T-helper 17 cell (primary cell): ENCODE results near the gene MOGAT2. TPM values are rescaled to one million over a fixed set of nuclear protein-coding genes. Genes with fewer than 3 reads are reported as not detected.
"Not testable (repeated sequence)": the region's sequence is repeated elsewhere in the genome, so short reads cannot be mapped to it uniquely, and the experiment has no call there.

Experiments
- ATAC-seq: fragments of 150-1000 bp; cut with Tn5 transposase; 2 replicates; pipeline ENCODE4 v1.10.0; 2021; ENCODE audit warnings: mild to moderate bottlenecking, moderate library complexity
- DNase-seq, 3 donors: peaks; one replicate each; pipeline versions ENCODE4 v3.0.0 to v3.0.0-alpha.2; 2020 to 2021
- H3K9me3 ChIP-seq: one replicate; pipeline ENCODE4 v1.7.0; 2013; ENCODE audit warnings: low read length, mild to moderate bottlenecking; ENCODE audit not compliant: control insufficient read depth, poor library complexity, severe bottlenecking
- H3K27ac Mint-ChIP-seq: one replicate; pipeline ENCODE4 v1.8.0; 2022; ENCODE audit warnings: mild to moderate bottlenecking, moderate library complexity, mixed read lengths
- H3K27me3 Mint-ChIP-seq: one replicate; pipeline ENCODE4 v1.8.0; 2022; ENCODE audit warnings: mixed read lengths
- H3K36me3 Mint-ChIP-seq: one replicate; pipeline ENCODE4 v1.8.0; 2022; ENCODE audit warnings: low read depth, mixed read lengths
- H3K4me1 Mint-ChIP-seq: one replicate; pipeline ENCODE4 v1.8.0; 2022; ENCODE audit warnings: mild to moderate bottlenecking, mixed read lengths
- H3K4me3 Mint-ChIP-seq: one replicate; pipeline ENCODE4 v1.8.0; 2022; ENCODE audit warnings: mild to moderate bottlenecking, moderate library complexity, mixed read lengths
- total RNA-seq, 4 donors: library from RNA in 2 of 4; stranded (reverse) in 2 of 4; gene quantifications; one replicate each; pipeline ENCODE4 v1.2.3 and lab custom pipeline; 2022 to 2026

Gene MOGAT2
- total RNA-seq, 2 donors from 2014 or later = not detected

GRCh38 chr11:75728992-75729391 lies 11.4 kb downstream of the MOGAT2 start:
- DNase-seq (no peak), ATAC-seq (no peak)
- Mint-ChIP-seq H3K27ac (no peak overlapping the region), H3K4me1 (peaks cover 8% of the 10 kb centered on the region), H3K4me3 (no peak overlapping the region), H3K36me3 (no peaks in the 10 kb centered on the region), H3K27me3 (peaks cover 24% of the 10 kb centered on the region)
- no peaks in the 10 kb centered on the region for H3K9me3 ChIP-seq

GRCh38 chr11:75731095-75731494 lies 13.5 kb downstream of the MOGAT2 start:
- Mint-ChIP-seq H3K4me3 (no peak overlapping the region), H3K4me1 (peaks cover 7% of the 10 kb centered on the region), H3K27me3 (peaks cover 36% of the 10 kb centered on the region), H3K27ac (no peak overlapping the region), H3K36me3 (peaks cover 2% of the 10 kb centered on the region)
- DNase-seq = no peak
- no peaks in the 10 kb centered on the region for H3K9me3 ChIP-seq
- ATAC-seq = no peak

GRCh38 chr11:75733071-75733430 lies 15.4 kb downstream of the MOGAT2 start:
- Mint-ChIP-seq H3K36me3 (peaks cover 2% of the 10 kb centered on the region), H3K4me1 (peaks cover 4% of the 10 kb centered on the region), H3K27me3 (peaks cover 45% of the 10 kb centered on the region), H3K4me3 (no peak overlapping the region), H3K27ac (no peak overlapping the region)
- DNase-seq = no peak
- H3K9me3 ChIP-seq = no peaks in the 10 kb centered on the region
- ATAC-seq = no peak

DNA sequence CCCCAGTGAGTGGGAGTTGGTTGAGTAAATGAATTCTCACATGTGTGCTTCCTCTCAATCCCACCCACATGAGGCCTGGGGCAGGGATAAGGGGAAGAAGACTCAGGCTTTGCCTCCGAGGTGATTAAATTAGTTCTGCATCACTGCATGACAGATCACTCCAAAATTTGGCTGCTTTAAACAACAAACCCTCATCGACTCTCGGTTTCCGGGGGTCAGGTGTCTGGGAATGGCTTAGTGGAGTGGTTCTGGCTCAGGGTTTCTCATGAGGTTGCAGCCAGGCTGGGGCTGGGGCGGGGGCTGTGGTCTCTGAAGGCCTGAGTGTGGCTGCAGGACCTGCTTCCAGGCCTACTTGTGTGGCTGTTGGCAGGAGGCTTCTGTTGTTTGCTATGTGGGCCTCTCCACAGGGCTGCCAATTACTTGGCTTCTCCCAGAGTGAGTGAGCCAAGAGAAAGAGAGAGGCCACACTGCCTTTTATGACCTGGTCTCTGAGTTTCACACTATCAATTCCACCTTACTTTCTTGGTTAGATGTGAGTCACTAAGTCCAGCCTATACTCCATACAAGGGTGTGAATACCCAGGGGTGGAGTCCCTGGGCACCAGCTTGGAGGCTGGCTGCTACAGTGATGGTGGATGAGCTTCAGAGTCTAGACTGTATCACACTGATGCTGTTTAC lies 15.9 kb downstream of the MOGAT2 start:
- ATAC-seq (no peak), DNase-seq (no peak)
- peaks cover 4% of the 10 kb centered on the region for H3K4me1 Mint-ChIP-seq
- no peak overlapping the region for H3K27ac Mint-ChIP-seq
- no peaks in the 10 kb centered on the region for H3K9me3 ChIP-seq
- no peak overlapping the region for H3K4me3 Mint-ChIP-seq
- H3K27me3 Mint-ChIP-seq = peaks cover 45% of the 10 kb centered on the region
- H3K36me3 Mint-ChIP-seq = peaks cover 2% of the 10 kb centered on the region

- DNase-seq (no peak), ATAC-seq (no peak)
- no peaks in the 10 kb centered on the region for H3K9me3 ChIP-seq
- Mint-ChIP-seq H3K36me3 (peaks cover 2% of the 10 kb centered on the region), H3K27me3 (peaks cover 45% of the 10 kb centered on the region), H3K27ac (no peak overlapping the region), H3K4me3 (no peak overlapping the region), H3K4me1 (peaks cover 4% of the 10 kb centered on the region)
These were observed 17.0 kb downstream of the MOGAT2 start for GRCh38 chr11:75734491-75735180.

GRCh38 chr11:75735181-75735845 lies 17.7 kb downstream of the MOGAT2 start:
- Mint-ChIP-seq H3K27me3 (peaks cover 45% of the 10 kb centered on the region), H3K4me1 (peaks cover 4% of the 10 kb centered on the region), H3K36me3 (peaks cover 2% of the 10 kb centered on the region), H3K27ac (no peak overlapping the region), H3K4me3 (no peak overlapping the region)
- ATAC-seq (no peak), DNase-seq (no peak)
- H3K9me3 ChIP-seq = no peaks in the 10 kb centered on the region

- peaks cover 35% of the 10 kb centered on the region for H3K27me3 Mint-ChIP-seq
- no peak overlapping the region for H3K4me3 Mint-ChIP-seq
- no peak for ATAC-seq
- H3K4me1 Mint-ChIP-seq = peaks cover 4% of the 10 kb centered on the region
- H3K27ac Mint-ChIP-seq = no peak overlapping the region
- DNase-seq = no peak
- H3K9me3 ChIP-seq = no peaks in the 10 kb centered on the region
- peaks cover 2% of the 10 kb centered on the region for H3K36me3 Mint-ChIP-seq
These were observed 19.7 kb downstream of the MOGAT2 start for GRCh38 chr11:75737314-75737713.

- H3K27me3 Mint-ChIP-seq = peaks cover 35% of the 10 kb centered on the region
- H3K36me3 Mint-ChIP-seq = no peaks in the 10 kb centered on the region
- no peaks in the 10 kb centered on the region for H3K9me3 ChIP-seq
- no peak for DNase-seq
- H3K27ac Mint-ChIP-seq = no peak overlapping the region
- H3K4me3 Mint-ChIP-seq = no peak overlapping the region
- no peak for ATAC-seq
- H3K4me1 Mint-ChIP-seq = peaks cover 2% of the 10 kb centered on the region
These were observed 23.0 kb downstream of the MOGAT2 start for GRCh38 chr11:75740681-75741080.

DNA sequence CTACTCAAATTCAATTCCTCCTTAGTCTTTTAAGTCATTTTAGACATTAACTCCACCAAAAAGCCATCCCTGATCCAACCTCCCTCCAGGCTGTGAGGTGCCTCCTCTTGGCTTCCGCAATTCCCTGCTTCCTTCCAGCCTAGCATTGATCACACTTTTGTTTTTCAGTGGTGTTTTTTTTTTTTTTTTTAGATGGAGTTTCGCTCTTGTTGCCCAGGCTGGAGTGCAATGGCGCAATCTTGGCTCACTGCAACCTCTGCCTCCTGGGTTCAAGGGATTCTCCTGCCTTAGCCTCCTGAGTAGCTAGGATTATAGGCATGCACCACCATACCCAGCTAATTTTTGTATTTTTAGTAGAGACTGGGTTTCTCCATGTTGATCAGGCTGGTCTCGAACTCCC lies 25.5 kb downstream of the MOGAT2 start:
- not testable (repeated sequence) for H3K9me3 ChIP-seq, ATAC-seq, H3K4me3 Mint-ChIP-seq, DNase-seq, H3K27ac Mint-ChIP-seq, H3K36me3 Mint-ChIP-seq, H3K4me1 Mint-ChIP-seq
- peaks cover 29% of the 10 kb centered on the region for H3K27me3 Mint-ChIP-seq

- DNase-seq = no peak
- no peaks in the 10 kb centered on the region for H3K9me3 ChIP-seq
- H3K36me3 Mint-ChIP-seq = no peaks in the 10 kb centered on the region
- no peak overlapping the region for H3K27ac Mint-ChIP-seq
- no peak overlapping the region for H3K4me3 Mint-ChIP-seq
- H3K27me3 Mint-ChIP-seq = peaks cover 29% of the 10 kb centered on the region
- H3K4me1 Mint-ChIP-seq = peaks cover 5% of the 10 kb centered on the region
- no peak for ATAC-seq
These were observed 26.3 kb downstream of the MOGAT2 start for GRCh38 chr11:75743711-75744563.

DNA sequence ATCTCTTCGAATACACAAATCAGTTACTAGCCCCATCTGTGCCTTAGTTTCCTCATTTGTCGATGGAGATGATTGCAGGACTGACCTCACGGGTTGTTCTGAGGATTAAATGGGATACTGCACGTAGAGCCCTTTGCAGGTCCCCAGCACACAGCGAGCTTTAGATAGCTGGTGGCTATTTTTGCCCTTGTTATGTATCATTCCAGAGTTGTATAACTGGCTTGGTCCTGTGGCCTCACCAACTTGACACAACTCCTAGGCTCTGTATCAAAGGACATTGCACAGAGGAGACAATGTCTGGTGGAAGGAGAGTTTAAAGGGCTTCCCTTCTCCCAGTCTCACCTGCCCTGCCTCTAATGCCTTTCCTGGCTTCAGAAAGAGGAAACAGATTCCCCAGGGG lies 28.2 kb downstream of the MOGAT2 start:
- no peak for DNase-seq
- no peak for ATAC-seq
- H3K9me3 ChIP-seq = no peaks in the 10 kb centered on the region
- no peaks in the 10 kb centered on the region for H3K36me3 Mint-ChIP-seq
- H3K27me3 Mint-ChIP-seq = peaks cover 29% of the 10 kb centered on the region
- H3K4me3 Mint-ChIP-seq = no peak overlapping the region
- H3K27ac Mint-ChIP-seq = no peak overlapping the region
- H3K4me1 Mint-ChIP-seq = peaks cover 5% of the 10 kb centered on the region

DNA sequence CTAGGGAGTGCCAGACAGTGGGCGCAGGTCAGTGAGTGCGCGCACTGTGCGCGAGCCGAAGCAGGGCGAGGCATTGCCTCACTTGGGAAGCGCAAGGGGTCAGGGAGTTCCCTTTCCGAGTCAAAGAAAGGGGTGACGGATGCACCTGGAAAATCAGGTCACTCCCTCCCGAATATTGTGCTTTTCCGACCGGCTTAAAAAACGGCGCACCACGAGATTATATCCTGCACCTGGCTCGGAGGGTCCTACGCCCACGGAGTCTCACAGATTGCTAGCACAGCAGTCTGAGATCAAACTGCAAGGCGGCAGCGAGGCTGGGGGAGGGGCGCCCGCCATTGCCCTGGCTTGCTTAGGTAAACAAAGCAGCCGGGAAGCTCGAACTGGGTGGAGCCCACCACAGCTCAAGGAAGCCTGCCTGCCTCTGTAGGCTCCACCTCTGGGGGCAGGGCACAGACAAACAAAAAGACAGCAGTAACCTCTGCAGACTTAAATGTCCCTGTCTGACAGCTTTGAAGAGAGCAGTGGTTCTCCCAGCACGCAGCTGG lies 31.2 kb downstream of the MOGAT2 start:
- not testable (repeated sequence) for H3K36me3 Mint-ChIP-seq, H3K4me1 Mint-ChIP-seq, DNase-seq, H3K4me3 Mint-ChIP-seq, H3K27ac Mint-ChIP-seq, ATAC-seq, H3K9me3 ChIP-seq
- peaks cover 22% of the 10 kb centered on the region for H3K27me3 Mint-ChIP-seq

DNA sequence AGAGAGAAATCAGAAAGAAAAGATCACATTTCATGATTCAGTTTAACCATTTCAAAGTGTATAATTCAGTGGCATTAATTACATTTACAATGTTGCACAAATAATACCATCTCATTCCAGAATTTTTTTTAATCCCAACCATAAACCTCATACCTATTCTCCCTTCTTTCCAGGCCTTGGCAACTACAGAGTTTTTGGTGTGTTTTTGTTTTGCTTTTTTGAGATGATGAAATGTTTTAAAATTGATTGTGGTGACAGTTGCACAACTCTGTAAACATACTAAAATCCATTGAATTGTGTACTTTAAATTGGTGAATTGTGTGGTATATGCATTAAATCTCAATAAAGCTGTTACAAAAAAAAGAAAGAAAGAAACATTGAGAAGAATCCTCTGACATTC lies 37.3 kb downstream of the MOGAT2 start:
- not testable (repeated sequence) for H3K4me1 Mint-ChIP-seq, DNase-seq, ATAC-seq, H3K4me3 Mint-ChIP-seq, H3K27ac Mint-ChIP-seq, H3K9me3 ChIP-seq, H3K27me3 Mint-ChIP-seq, H3K36me3 Mint-ChIP-seq
